ENCODE results near the gene ACTA1. TPM values are rescaled to one million over a fixed set of nuclear protein-coding genes. Genes with fewer than 3 reads are reported as not detected.

Gene ACTA1
- total RNA-seq, 2 donors from 2014 or later: 8.2 to 17.3 TPM

DNA sequence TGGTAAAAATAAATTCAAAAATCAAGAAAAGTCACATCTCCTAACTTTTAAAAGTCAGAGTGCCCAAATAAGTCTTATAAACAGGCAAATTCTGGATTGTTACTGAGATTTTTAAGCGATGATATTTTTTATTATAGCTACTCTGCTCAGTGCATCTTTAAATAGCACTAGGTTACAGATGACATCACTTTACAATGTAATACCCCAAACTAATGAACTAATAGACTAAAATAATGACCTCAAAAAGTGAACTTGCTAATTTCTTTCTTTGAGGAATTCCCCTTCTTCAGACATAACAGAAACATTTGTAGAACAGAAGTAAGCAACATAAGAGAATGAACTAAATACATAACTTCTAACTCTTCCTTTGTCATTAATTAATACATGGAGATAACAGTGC is 33.0 kb upstream of the ACTA1 start:
- H3K9ac ChIP-seq (ENCODE audit: extremely low read depth, low read length, poor library complexity, severe bottlenecking): no peak overlapping the region
- H3K36me3 ChIP-seq (ENCODE audit: control insufficient read depth, insufficient read depth, low read length): peaks cover 87% of the 10 kb centered on the region
- no peak for TF ChIP-seq CTCF (conservative IDR thresholded peaks at IDR 0.05)
- Mint-ChIP-seq H3K4me1 (peaks cover 5% of the 10 kb centered on the region), H3K27me3 (ENCODE audit: insufficient read depth) (no peaks in the 10 kb centered on the region), H3K9me3 (no peaks in the 10 kb centered on the region), H3K36me3 (ENCODE audit: low read depth) (peaks cover 80% of the 10 kb centered on the region), H3K27ac (peak overlapping the region; percentile 14), H3K4me3 (no peak overlapping the region)
- no peak overlapping the region for H3K4me3 ChIP-seq (ENCODE audit: low read length)
- no peaks in the 10 kb centered on the region for H3K27me3 ChIP-seq (ENCODE audit: control insufficient read depth, insufficient read depth, low read length, poor library complexity, severe bottlenecking)
- no peaks in the 10 kb centered on the region for H3K4me1 ChIP-seq (ENCODE audit: control insufficient read depth, insufficient read depth, low read length)
- 100% methylated on average over 1 of the region's 1 CpG for WGBS, 2 experiments (ENCODE audit: insufficient coverage in 1 of 2, insufficient read length in 1 of 2)
- no peak for DNase-seq
- no peaks in the 10 kb centered on the region for H3K9me3 ChIP-seq (ENCODE audit: control insufficient read depth, low read length)
- no peak overlapping the region for H3K27ac ChIP-seq (ENCODE audit: low read depth, low read length)

GRCh38 chr1:229464672-229465071 is 30.8 kb upstream of the ACTA1 start:
- H3K4me1 ChIP-seq (ENCODE audit: control insufficient read depth, insufficient read depth, low read length): no peaks in the 10 kb centered on the region
- no peak for DNase-seq
- H3K4me3 Mint-ChIP-seq: no peak overlapping the region
- H3K9ac ChIP-seq (ENCODE audit: extremely low read depth, low read length, poor library complexity, severe bottlenecking): no peak overlapping the region
- peaks cover 79% of the 10 kb centered on the region for H3K36me3 Mint-ChIP-seq (ENCODE audit: low read depth)
- peaks cover 91% of the 10 kb centered on the region for H3K36me3 ChIP-seq (ENCODE audit: control insufficient read depth, insufficient read depth, low read length)
- no peak overlapping the region for H3K27ac Mint-ChIP-seq
- peaks cover 5% of the 10 kb centered on the region for H3K4me1 Mint-ChIP-seq
- TF ChIP-seq CTCF (conservative IDR thresholded peaks at IDR 0.05): no peak
- no peaks in the 10 kb centered on the region for H3K9me3 ChIP-seq (ENCODE audit: control insufficient read depth, low read length)
- H3K27ac ChIP-seq (ENCODE audit: low read depth, low read length): no peak overlapping the region
- H3K27me3 ChIP-seq (ENCODE audit: control insufficient read depth, insufficient read depth, low read length, poor library complexity, severe bottlenecking): no peaks in the 10 kb centered on the region
- 91 to 96% methylated on average over 5 to 8 of the region's 8 CpGs for whole genome bisulfite sequencing, 2 experiments (ENCODE audit: insufficient coverage in 1 of 2, insufficient read length in 1 of 2)
- no peaks in the 10 kb centered on the region for H3K27me3 Mint-ChIP-seq (ENCODE audit: insufficient read depth)
- no peaks in the 10 kb centered on the region for H3K9me3 Mint-ChIP-seq
- no peak overlapping the region for H3K4me3 ChIP-seq (ENCODE audit: low read length)

DNA sequence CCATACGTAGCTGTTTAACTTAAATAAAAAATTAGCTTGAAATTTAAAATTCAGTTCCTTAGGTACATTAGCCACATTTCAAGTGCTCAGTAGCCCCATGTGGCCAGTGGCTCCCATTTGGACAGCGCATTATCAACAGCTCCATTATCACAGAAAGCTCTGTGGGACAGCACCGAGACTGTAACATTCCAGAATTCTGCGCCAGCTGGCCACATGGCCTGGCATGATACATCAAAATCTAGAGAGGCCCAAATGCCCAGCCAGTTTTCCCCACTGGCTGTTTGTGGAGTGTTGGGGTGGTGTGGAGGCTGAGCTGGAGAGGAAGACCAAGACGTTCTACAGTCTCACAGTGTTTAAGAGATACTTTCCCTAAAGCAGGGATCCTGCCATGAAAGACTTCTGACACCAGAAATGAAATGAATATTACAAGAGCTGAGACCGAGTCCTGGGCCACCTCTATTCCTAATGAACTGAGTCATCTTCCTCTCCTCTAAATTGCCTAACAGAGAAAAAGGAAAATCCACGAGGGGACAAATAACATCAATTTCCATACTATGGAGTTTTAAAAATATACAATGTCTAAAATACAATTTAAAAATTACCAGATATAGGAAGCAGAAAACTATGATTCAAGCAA is 27.3 kb upstream of the ACTA1 start:
- no peaks in the 10 kb centered on the region for H3K4me1 ChIP-seq (ENCODE audit: control insufficient read depth, insufficient read depth, low read length)
- H3K4me3 ChIP-seq (ENCODE audit: low read length): no peak overlapping the region
- no peaks in the 10 kb centered on the region for H3K4me1 Mint-ChIP-seq
- no peak overlapping the region for H3K27ac ChIP-seq (ENCODE audit: low read depth, low read length)
- no peaks in the 10 kb centered on the region for H3K9me3 ChIP-seq (ENCODE audit: control insufficient read depth, low read length)
- no peak overlapping the region for H3K9ac ChIP-seq (ENCODE audit: extremely low read depth, low read length, poor library complexity, severe bottlenecking)
- H3K4me3 Mint-ChIP-seq: no peak overlapping the region
- H3K27ac Mint-ChIP-seq: peak overlapping the region; percentile 11
- no peaks in the 10 kb centered on the region for H3K9me3 Mint-ChIP-seq
- no peaks in the 10 kb centered on the region for H3K27me3 Mint-ChIP-seq (ENCODE audit: insufficient read depth)
- 91 to 94% methylated on average over 5 to 6 of the region's 7 CpGs for WGBS, 2 experiments (ENCODE audit: insufficient coverage in 1 of 2, insufficient read length in 1 of 2)
- no peak for TF ChIP-seq CTCF (conservative IDR thresholded peaks at IDR 0.05)
- peaks cover 90% of the 10 kb centered on the region for H3K36me3 ChIP-seq (ENCODE audit: control insufficient read depth, insufficient read depth, low read length)
- DNase-seq: no peak
- H3K36me3 Mint-ChIP-seq (ENCODE audit: low read depth): peaks cover 79% of the 10 kb centered on the region
- no peaks in the 10 kb centered on the region for H3K27me3 ChIP-seq (ENCODE audit: control insufficient read depth, insufficient read depth, low read length, poor library complexity, severe bottlenecking)

Measured in endodermal cell (in vitro differentiated cells).